ENCODE data around the gene TSC1. TPM values are rescaled to one million over a fixed set of nuclear protein-coding genes. Genes with fewer than 3 reads are reported as not detected.
"Not testable (repeated sequence)": the region's sequence is repeated elsewhere in the genome, so short reads cannot be mapped to it uniquely, and the experiment has no call there.

The TSC1 gene
- total RNA-seq, 1 experiment from 2014 or later = 15.3 TPM

- DNase-seq = no peak
- H3K27me3 ChIP-seq = peaks cover 10% of the 10 kb centered on the region
These were observed 38.0 kb upstream of the TSC1 start for GRCh38 chr9:132982458-132982857.

DNA sequence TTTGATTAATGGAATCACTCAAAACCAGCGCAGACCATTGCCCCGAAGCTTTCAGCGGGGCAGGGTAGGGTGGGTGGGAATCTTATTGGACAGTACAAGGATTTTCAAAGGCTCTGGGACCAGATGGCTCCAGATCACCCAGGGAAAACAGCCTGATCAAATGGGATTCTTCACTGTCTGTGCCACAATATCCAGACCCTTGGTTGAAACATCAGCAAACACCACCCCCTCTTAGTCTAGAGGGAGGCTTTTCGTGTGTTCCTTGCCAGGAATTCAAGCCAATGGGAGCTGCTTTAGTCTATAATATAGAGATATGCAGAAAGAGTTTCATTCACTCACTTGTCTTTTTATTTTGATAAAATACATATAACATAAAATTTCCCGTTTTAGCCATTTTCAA, 35.7 kb upstream of the TSC1 start:
- peaks cover 10% of the 10 kb centered on the region for H3K27me3 ChIP-seq
- DNase-seq = no peak

More at GRCh38 chr9:132982458-132982857, 38.0 kb upstream of the TSC1 start:
- Histone ChIP-seq H3K9me3 (no peaks in the 10 kb centered on the region), H3K4me3 (no peak overlapping the region), H3K36me3 (no peaks in the 10 kb centered on the region)

GRCh38 chr9:132978451-132979131, 34.2 kb upstream of the TSC1 start, which contains the start of gene GFI1B:
TSS of gene GFI1B (plus strand) at chr9:132978694. CDS start at chr9:132986679, 7,985 bp downstream.
- Histone ChIP-seq H3K27me3 (peaks cover 10% of the 10 kb centered on the region), H3K9me3 (no peaks in the 10 kb centered on the region), H3K36me3 (no peaks in the 10 kb centered on the region), H3K4me3 (no peak within 1 kb of the TSS)
- DNase-seq = no peak

More for the DNA sequence above, 35.7 kb upstream of the TSC1 start:
- no peaks in the 10 kb centered on the region for H3K9me3 ChIP-seq
- H3K4me3 ChIP-seq = no peak overlapping the region
- no peaks in the 10 kb centered on the region for H3K36me3 ChIP-seq

DNA sequence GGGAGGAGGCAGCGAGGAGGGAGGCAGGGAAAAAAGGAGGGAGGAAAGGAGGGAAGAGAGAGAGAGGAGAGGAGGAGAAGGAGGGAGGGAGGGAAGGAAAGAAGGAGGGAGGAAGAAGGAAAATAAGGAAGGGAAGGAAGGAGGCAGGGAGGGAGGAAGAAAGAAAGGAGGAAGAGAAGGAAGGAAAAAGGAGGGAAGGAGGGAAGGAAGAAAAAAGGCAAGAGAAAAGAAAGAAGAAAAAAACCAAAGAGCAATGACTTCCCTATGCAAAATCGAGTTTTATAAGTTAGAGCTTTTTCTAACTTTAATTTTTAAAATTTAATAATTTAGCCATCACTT, 33.7 kb upstream of the TSC1 start:
- Histone ChIP-seq H3K9me3 (no peaks in the 10 kb centered on the region), H3K4me3 (no peak overlapping the region), H3K36me3 (no peaks in the 10 kb centered on the region), H3K27me3 (peaks cover 10% of the 10 kb centered on the region)
- DNase-seq = no peak

DNA sequence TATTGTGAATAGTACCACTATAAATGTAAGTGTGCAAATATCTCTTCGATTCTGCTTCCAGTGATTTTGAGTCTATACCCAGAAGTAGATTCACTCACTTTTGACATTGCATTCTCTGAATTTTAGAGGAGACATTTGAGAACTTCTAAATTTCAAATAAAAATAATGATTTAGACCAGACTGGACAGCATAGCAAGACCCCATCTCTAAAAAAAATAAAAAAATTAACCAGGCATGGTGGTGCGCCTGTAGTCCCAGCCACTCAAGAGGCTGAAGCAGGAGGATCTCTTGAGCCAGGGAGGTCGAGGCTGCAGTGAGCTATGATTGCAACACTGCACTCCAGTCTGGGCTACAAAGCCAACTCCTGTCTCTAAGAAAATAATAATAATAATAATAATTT, 32.2 kb upstream of the TSC1 start:
- no peak for DNase-seq
- Histone ChIP-seq H3K27me3 (peaks cover 10% of the 10 kb centered on the region), H3K4me3 (no peak overlapping the region), H3K36me3 (no peaks in the 10 kb centered on the region), H3K9me3 (no peaks in the 10 kb centered on the region)

GRCh38 chr9:132975961-132976360, 31.5 kb upstream of the TSC1 start:
- H3K36me3 ChIP-seq = no peaks in the 10 kb centered on the region
- H3K4me3 ChIP-seq = no peak overlapping the region
- H3K9me3 ChIP-seq = no peaks in the 10 kb centered on the region
- DNase-seq = no peak
- H3K27me3 ChIP-seq = peaks cover 10% of the 10 kb centered on the region

- Histone ChIP-seq H3K9me3 (no peaks in the 10 kb centered on the region), H3K36me3 (no peaks in the 10 kb centered on the region), H3K4me3 (no peak overlapping the region), H3K27me3 (peaks cover 2% of the 10 kb centered on the region)
- DNase-seq = peak; percentile 34
These were observed 29.3 kb upstream of the TSC1 start for GRCh38 chr9:132973713-132974112.

DNA sequence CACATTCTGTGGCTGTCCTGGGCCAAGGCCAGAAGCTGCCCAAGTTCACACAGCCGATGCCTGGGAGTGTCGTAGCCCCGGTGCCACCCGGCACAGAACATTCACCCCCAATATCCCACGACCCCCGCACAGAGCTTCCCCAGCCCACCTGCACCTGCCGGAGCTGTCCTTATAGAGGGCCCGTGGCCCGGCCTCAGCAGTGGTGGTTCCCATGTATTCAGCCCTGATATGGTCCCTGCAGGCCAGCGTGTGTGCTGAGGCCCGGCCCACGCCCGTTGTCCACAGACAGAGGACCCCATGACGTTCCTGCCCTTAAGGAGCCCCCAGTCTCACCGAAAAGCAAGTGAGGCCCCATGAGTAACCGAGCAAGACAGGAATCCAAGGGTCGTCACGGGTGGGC, 28.8 kb upstream of the TSC1 start:
- Histone ChIP-seq H3K27me3 (no peaks in the 10 kb centered on the region; the same call in 1 of the 2 replicates), H3K9me3 (no peaks in the 10 kb centered on the region), H3K36me3 (no peaks in the 10 kb centered on the region), H3K4me3 (no peak overlapping the region)
- DNase-seq = no peak

- no peak for DNase-seq
- Histone ChIP-seq H3K27me3 (no peaks in the 10 kb centered on the region), H3K9me3 (no peaks in the 10 kb centered on the region), H3K4me3 (no peak overlapping the region), H3K36me3 (no peaks in the 10 kb centered on the region)
These were observed 26.1 kb upstream of the TSC1 start for GRCh38 chr9:132970324-132971062.

DNA sequence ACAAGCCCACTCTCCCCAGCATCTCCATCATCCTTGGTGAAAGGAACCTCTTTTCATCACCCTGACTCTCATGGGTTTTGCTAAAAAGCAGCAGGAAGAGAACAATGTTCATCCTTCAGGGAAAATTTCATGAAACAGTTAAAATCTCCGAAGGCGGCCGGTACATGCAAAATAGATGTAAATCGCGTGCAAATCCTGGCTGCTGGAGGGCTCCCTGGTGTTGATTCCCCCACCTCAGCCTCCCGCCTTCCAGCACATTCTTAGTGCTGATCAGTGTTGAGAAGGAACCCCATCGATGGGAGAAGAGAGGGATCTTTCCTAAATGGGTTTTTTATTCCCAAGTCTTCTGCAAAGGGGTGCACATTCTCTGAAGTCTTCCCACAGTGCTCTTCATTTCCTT, 25.4 kb upstream of the TSC1 start:
- H3K9me3 ChIP-seq = no peaks in the 10 kb centered on the region
- no peaks in the 10 kb centered on the region for H3K27me3 ChIP-seq
- H3K36me3 ChIP-seq = no peaks in the 10 kb centered on the region
- no peak for DNase-seq
- no peak overlapping the region for H3K4me3 ChIP-seq

DNA sequence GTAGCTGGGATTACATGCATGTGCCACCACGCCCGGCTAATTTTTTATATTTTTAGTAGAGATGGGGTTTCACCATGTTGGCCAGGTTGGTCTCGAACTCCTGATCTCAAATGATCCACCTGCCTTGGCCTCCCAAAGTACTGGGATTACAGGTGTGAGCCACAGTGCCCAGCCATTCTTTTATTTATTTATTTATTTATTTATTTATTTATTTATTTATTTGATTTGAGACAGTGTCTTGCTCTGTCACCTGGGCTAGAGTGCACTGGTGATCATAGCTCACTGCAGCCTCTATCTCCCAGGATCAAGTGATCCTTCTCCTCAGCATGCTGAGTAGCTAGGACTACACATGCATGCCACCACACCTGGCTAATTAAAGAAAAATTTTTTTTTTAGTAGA, 23.5 kb upstream of the TSC1 start:
- not testable (repeated sequence) for H3K4me3 ChIP-seq, H3K27me3 ChIP-seq, H3K36me3 ChIP-seq, H3K9me3 ChIP-seq, DNase-seq

DNA sequence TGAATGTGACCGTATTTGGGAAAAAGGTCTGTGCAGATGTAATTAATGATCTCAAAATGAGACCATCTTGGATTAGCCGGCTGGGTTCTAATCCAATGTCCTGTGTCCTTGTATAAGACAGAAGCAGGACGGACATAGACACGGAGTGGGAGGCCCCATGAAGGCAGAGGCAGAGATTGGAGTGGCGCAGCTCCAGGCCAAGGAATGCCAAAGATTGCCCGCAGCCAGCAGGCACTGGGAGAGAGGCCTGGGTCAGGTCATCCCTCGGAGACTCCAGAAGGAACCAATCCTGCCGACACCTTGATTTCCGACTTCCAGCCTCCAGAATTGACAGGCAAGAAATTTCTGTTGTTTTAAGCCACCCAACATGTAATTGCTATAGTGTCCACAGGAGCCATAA, 21.1 kb upstream of the TSC1 start:
- no peaks in the 10 kb centered on the region for H3K27me3 ChIP-seq
- H3K36me3 ChIP-seq = no peaks in the 10 kb centered on the region
- no peak overlapping the region for H3K4me3 ChIP-seq
- no peaks in the 10 kb centered on the region for H3K9me3 ChIP-seq
- DNase-seq = no peak

DNA sequence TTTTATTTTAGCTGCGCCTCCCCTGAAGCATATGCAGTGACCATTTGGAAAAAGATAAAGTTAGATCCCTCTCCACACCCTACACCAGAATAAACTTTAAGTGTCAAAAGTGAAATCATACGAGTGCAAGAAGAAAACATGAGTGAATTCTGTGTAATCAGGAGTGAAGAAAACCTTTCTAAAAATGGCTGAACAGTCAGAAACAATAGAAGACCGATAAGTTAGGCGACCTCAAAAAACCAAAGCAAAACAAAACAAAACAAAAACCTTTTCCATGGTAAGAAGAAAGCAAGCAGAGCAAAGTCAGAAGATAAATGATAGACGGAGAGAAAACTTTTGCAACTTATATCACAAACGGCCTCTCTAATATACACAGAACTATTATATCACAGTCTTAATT, 16.6 kb upstream of the TSC1 start:
- Histone ChIP-seq H3K36me3 (no peaks in the 10 kb centered on the region), H3K27me3 (no peaks in the 10 kb centered on the region), H3K4me3 (no peak overlapping the region), H3K9me3 (no peaks in the 10 kb centered on the region)
- no peak for DNase-seq

- no peak for DNase-seq
- Histone ChIP-seq H3K4me3 (no peak overlapping the region), H3K9me3 (peaks cover 8% of the 10 kb centered on the region), H3K27me3 (no peaks in the 10 kb centered on the region), H3K36me3 (no peaks in the 10 kb centered on the region)
These were observed 13.4 kb upstream of the TSC1 start for GRCh38 chr9:132957805-132958204.

DNA sequence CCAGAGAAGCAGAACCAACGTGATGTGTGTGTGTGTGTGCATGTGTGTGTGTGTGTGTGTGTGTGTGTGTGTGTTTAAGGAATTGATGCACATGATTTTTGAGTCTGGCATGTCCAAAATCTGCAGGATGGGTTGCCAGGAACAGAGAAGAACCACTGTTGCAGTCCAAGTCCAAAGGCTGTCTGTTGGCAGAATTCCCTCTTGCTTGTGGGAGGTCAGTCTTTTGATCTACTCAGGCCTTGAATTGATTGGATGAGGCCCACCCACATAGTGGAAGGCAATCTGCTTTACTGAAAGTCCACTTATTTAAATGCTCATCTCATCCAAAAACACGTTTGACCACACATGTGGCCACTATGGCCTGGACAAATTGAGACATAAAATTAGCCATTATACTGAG, 11.4 kb upstream of the TSC1 start:
- Histone ChIP-seq H3K27me3 (no peaks in the 10 kb centered on the region), H3K4me3 (no peak overlapping the region), H3K9me3 (peaks cover 8% of the 10 kb centered on the region), H3K36me3 (no peaks in the 10 kb centered on the region)
- no peak for DNase-seq

DNA sequence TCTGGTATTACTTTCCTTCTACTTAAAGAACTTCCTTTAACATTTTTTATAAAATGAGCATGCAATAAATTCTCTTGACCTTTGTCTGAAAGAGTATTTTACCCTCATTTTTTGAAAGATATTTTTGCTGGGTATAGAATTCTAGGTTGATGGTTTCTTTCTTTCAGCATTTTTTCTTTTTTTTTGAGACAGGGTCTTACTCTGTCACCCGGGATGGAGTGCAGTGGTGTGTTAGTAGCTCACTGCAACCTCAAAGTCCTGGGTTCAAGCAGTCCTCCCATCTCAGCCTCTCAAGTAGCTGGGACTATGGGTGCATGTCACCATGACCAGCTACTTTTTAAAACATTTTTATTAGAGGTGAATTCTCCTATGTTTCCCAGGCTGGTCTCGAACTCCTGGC, 10.7 kb upstream of the TSC1 start:
- Histone ChIP-seq H3K4me3 (no peak overlapping the region), H3K27me3 (no peaks in the 10 kb centered on the region), H3K9me3 (peaks cover 8% of the 10 kb centered on the region), H3K36me3 (no peaks in the 10 kb centered on the region)
- no peak for DNase-seq

DNA sequence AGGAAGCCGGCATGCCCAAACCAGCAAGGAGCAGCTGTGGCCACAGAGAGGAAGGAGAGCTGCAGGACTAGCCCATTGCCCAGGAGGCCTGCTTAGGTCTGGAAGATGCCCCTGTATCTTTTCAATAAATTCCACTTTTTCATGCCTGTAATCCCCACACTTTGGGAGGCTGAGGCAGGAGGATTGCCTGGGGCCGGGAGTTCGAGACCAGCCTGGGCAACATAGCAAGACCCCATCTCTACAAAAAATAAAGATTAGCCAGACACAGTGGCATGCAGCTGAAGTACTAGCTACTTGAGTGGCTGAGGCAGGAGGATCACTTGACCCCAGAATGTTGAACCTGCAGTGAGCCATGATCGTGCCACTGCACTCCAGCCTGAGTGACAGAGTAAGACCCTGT, 5.3 kb upstream of the TSC1 start:
- Histone ChIP-seq H3K9me3 (peaks cover 1% of the 10 kb centered on the region), H3K36me3 (no peaks in the 10 kb centered on the region), H3K4me3 (no peak overlapping the region), H3K27me3 (no peaks in the 10 kb centered on the region)
- DNase-seq = no peak

GRCh38 chr9:132948482-132949050, 4.2 kb upstream of the TSC1 start:
- Histone ChIP-seq H3K27me3 (no peaks in the 10 kb centered on the region), H3K4me3 (no peak overlapping the region), H3K9me3 (no peaks in the 10 kb centered on the region), H3K36me3 (no peaks in the 10 kb centered on the region)
- no peak for DNase-seq
